ENCODE data around the gene ADGRE1. TPM values are rescaled to one million over a fixed set of nuclear protein-coding genes. Genes with fewer than 3 reads are reported as not detected.

ADGRE1 gene
- total and polyA plus RNA-seq, 2 of the 4 experiments (the other 2 are of a cell fraction), result not detected

- Histone ChIP-seq H3K27ac (ENCODE audit: insufficient read depth, low read length) (no peak overlapping the region), H3K9me1 (ENCODE audit: insufficient read depth, low read length) (no peaks in the 10 kb centered on the region), H3K4me1 (ENCODE audit: control insufficient read depth, insufficient read depth, low read length) (no peaks in the 10 kb centered on the region), H3K14ac (replicated peaks; ENCODE audit: low read depth, low read length) (no peak overlapping the region), H2BK5ac (ENCODE audit: low read depth, low read length, poor library complexity, severe bottlenecking) (no peak overlapping the region), H2AFZ (replicated peaks; ENCODE audit: low read length, poor library complexity) (no peak overlapping the region), H3K4me3 (ENCODE audit: insufficient read depth, low read depth, low read length) (no peak overlapping the region), H2AK5ac (ENCODE audit: low read depth, low read length) (no peak overlapping the region), H4K8ac (ENCODE audit: low read depth in 2 of 2, low read length in 2 of 2) (no peak overlapping the region), H3K4me2 (ENCODE audit: low read depth, low read length) (no peak overlapping the region), H4K5ac (ENCODE audit: low read depth, low read length) (no peak overlapping the region), H3K4ac (ENCODE audit: low read depth, low read length) (no peak overlapping the region), H3K23ac (ENCODE audit: low read depth, low read length) (no peak overlapping the region), H3K36me3 (ENCODE audit: control insufficient read depth, insufficient read depth, low read length) (no peaks in the 10 kb centered on the region), H2BK15ac (ENCODE audit: low read depth, low read length) (no peak overlapping the region), H2BK20ac (ENCODE audit: low read depth, low read length) (no peak overlapping the region), H3K9me3 (ENCODE audit: control insufficient read depth, insufficient read depth, low read length) (peaks cover 11% of the 10 kb centered on the region; the same call in 1 of the 2 replicates), H2AK9ac (replicated peaks; ENCODE audit: low read depth, low read length, poor library complexity) (no peak overlapping the region), H2BK120ac (ENCODE audit: low read depth, low read length) (no peak overlapping the region), H4K91ac (ENCODE audit: insufficient read depth, low read depth, low read length) (no peak overlapping the region), H3K79me1 (ENCODE audit: low read depth in 1 of 2, low read length in 2 of 2) (no peaks in the 10 kb centered on the region), H3K56ac (ENCODE audit: extremely low read depth, insufficient read depth, low read length) (no peak overlapping the region), H3K27me3 (ENCODE audit: control insufficient read depth, insufficient read depth, low read length) (no peaks in the 10 kb centered on the region), H3K18ac (ENCODE audit: low read depth, low read length) (no peak overlapping the region), H4K20me1 (ENCODE audit: insufficient read depth, low read length) (no peaks in the 10 kb centered on the region), H3K9ac (ENCODE audit: low read depth, low read length) (no peak overlapping the region)
- intact Hi-C loops (cut with micrococcal nuclease), result no loop called here
- no TSS peak for BruUV-seq (replicated peaks)
- WGBS, 2 experiments (ENCODE audit: extremely low coverage in 2 of 2, insufficient read length in 1 of 2), result 76 to 100% methylated on average over 2 to 3 of the region's 3 CpGs
- ATAC-seq (ENCODE audit: low read depth) (no peak), DNase-seq (no peak)
- TF ChIP-seq MAFK (IDR thresholded peaks at IDR 0.05; ENCODE audit: low read depth, low read length), result no peak
- TF ChIP-seq SMC3 (IDR thresholded peaks at IDR 0.05; ENCODE audit: low read depth, low read length), result no peak
- no peak for TF ChIP-seq RAD21 (IDR thresholded peaks at IDR 0.05; ENCODE audit: low read length)
- no peak for TF ChIP-seq RFX5 (IDR thresholded peaks at IDR 0.05; ENCODE audit: low read depth, low read length)
- TF ChIP-seq CEBPB (IDR thresholded peaks at IDR 0.05; ENCODE audit: low read depth, low read length), result no peak
- no peak for TF ChIP-seq POLR2A (IDR thresholded peaks at IDR 0.05; ENCODE audit: low read depth, low read length)
- TF ChIP-seq CTCF (conservative IDR thresholded peaks at IDR 0.05; ENCODE audit: low read depth, low read length), result no peak
- TF ChIP-seq MXI1 (IDR thresholded peaks at IDR 0.05; ENCODE audit: borderline replicate concordance, low read depth, low read length), result no peak
- no peak for TF ChIP-seq RCOR1 (IDR thresholded peaks at IDR 0.05; ENCODE audit: insufficient replicate concordance, low read length)
- TF ChIP-seq BHLHE40 (IDR thresholded peaks at IDR 0.05; ENCODE audit: low read depth, low read length), result no peak
- no peak for TF ChIP-seq FOS (IDR thresholded peaks at IDR 0.05; ENCODE audit: low read depth, low read length)
- TF ChIP-seq MAZ (IDR thresholded peaks at IDR 0.05; ENCODE audit: borderline replicate concordance, low read depth, low read length), result no peak
- TF ChIP-seq ELK1 (IDR thresholded peaks at IDR 0.05; ENCODE audit: borderline replicate concordance, low read depth, low read length), result no peak
- no peak for TF ChIP-seq NFE2L2 (IDR thresholded peaks at IDR 0.05; ENCODE audit: low read depth, low read length)
- TF ChIP-seq USF2 (IDR thresholded peaks at IDR 0.05; ENCODE audit: low read depth, low read length), result no peak
- TF ChIP-seq CHD1 (IDR thresholded peaks at IDR 0.05; ENCODE audit: low read depth, low read length), result no peak
- POLR2A ChIA-PET (ENCODE audit: unreplicated experiment), result no interaction called here
- CTCF ChIA-PET, result no interaction called here
- in situ Hi-C loops (cut with MboI; ENCODE audit: low sequenced_read_pairs), result no loop called here
- dilution Hi-C loops (cut with HindIII; ENCODE audit: low sequenced_read_pairs, unreplicated experiment), result no loop called here
These were observed 67.7 kb downstream of the ADGRE1 start for GRCh38 chr19:6955082-6955481.
